ENCODE measurements around the gene CAPN15.
A peak's percentile ranks its signal among the peaks of the same experiment; 100 is the strongest.

CAPN15 gene

GRCh38 chr16:566475-567372 lies 39.2 kb downstream of the CAPN15 start, which contains the start of gene NHLRC4:
Gene NHLRC4 (plus strand): TSS chr16:567005. CDS start chr16:568048, 1,043 bp downstream.
- DNase-seq (ENCODE audit: insufficient read length, low spot score) (no peak), FAIRE-seq (no peak)
- TF ChIP-seq CTCF (IDR thresholded peaks at IDR 0.05; ENCODE audit: insufficient read depth, missing control alignments) = no peak

- TF ChIP-seq CTCF (IDR thresholded peaks at IDR 0.05; ENCODE audit: insufficient read depth, missing control alignments) = no peak
- DNase-seq (ENCODE audit: insufficient read length, low spot score) (no peak), FAIRE-seq (no peak)
These were observed 40.1 kb downstream of the CAPN15 start for GRCh38 chr16:567373-568256.

GRCh38 chr16:568401-569258 lies 41.1 kb downstream of the CAPN15 start:
- DNase-seq (ENCODE audit: insufficient read length, low spot score) (no peak), FAIRE-seq (no peak)
- TF ChIP-seq CTCF (IDR thresholded peaks at IDR 0.05; ENCODE audit: insufficient read depth, missing control alignments) = no peak

GRCh38 chr16:569445-570254 lies 42.1 kb downstream of the CAPN15 start, which contains the start of gene PIGQ:
Gene PIGQ (plus strand): TSS chr16:569968. CDS start chr16:574075, 4,107 bp downstream.
- FAIRE-seq = no peak
- DNase-seq (ENCODE audit: insufficient read length, low spot score) = peak; percentile 89
- no peak for TF ChIP-seq CTCF (IDR thresholded peaks at IDR 0.05; ENCODE audit: insufficient read depth, missing control alignments)

- no peak for DNase-seq (ENCODE audit: insufficient read length, low spot score)
- no peak for TF ChIP-seq CTCF (IDR thresholded peaks at IDR 0.05; ENCODE audit: insufficient read depth, missing control alignments)
- no peak for FAIRE-seq
These were observed 45.5 kb downstream of the CAPN15 start for GRCh38 chr16:572865-573650.

All from D721Med (cell line).